Right kidney (tissue), 1 donor: ENCODE results near the gene HIGD1C.

Experiments
- DNase-seq: peaks from one replicate; pipeline ENCODE4 v3.0.0-alpha.2; 2016

Gene HIGD1C

DNA sequence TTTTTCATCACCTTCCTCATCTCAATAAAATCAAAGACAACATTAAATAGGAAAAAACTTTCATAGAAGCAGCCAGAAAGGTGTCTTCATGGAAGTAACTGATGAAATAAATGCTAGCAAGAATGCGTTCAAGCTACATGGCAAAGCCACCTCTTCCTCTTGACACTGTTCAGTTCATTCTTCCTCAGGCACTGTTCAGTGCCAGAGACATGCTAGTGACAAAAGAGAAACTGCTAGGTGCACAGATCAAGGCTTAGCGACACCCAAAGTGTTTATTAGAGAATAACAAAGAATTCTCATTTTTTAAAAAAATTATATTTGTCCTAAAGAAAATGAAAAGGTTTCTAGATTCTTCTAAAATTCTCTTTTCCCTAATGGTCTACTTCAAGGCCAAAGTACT, 66.6 kb downstream of the HIGD1C start:
- no peak for DNase-seq

DNA sequence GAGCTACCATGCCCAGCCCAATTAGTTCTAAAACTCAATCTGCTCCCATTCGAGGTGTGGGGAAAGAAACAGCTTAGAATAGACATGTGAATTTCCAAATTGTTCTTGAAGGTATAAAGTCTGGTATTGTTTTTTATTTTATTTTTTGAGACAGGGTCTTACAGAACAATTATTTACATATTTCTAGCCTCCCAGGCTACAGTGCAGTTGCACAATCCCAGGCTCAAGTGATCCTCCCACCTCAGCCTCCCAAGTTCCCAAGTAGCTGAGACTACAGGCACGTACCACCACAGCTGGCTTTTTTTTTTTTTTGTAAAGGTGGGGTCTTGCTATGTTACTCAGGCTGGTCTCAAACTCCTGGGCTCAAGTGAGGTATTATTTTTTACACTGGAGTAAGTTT, 67.6 kb downstream of the HIGD1C start:
- no peak for DNase-seq
